Gastroesophageal sphincter (tissue), 3 donors: ENCODE results near the gene GSTO2.

Source experiments
- CTCF ChIP-seq, 4 experiments: fragments of 200-600 bp in 2 of 4; fragments of 450-650 bp in 2 of 4; sonication (generic) in 1 of 4; IDR thresholded peaks; one replicate each; pipeline ENCODE4 v1.5.1; 2017 to 2019; ENCODE audit warnings: antibody characterized with exemption in 4 of 4, mild to moderate bottlenecking in 2 of 4, moderate library complexity in 2 of 4
- EP300 ChIP-seq: sonication (generic); formaldehyde crosslinking; IDR thresholded peaks from one replicate; pipeline ENCODE4 v1.6.1; 2017; ENCODE audit warnings: antibody characterized with exemption, mild to moderate bottlenecking
- POLR2A ChIP-seq, 2 donors: fragments of 450-650 bp; IDR thresholded peaks; one replicate each; pipeline ENCODE4 v1.6.1; 2017; ENCODE audit warnings: antibody characterized with exemption in 2 of 2, mild to moderate bottlenecking in 2 of 2, moderate library complexity in 1 of 2

DNA sequence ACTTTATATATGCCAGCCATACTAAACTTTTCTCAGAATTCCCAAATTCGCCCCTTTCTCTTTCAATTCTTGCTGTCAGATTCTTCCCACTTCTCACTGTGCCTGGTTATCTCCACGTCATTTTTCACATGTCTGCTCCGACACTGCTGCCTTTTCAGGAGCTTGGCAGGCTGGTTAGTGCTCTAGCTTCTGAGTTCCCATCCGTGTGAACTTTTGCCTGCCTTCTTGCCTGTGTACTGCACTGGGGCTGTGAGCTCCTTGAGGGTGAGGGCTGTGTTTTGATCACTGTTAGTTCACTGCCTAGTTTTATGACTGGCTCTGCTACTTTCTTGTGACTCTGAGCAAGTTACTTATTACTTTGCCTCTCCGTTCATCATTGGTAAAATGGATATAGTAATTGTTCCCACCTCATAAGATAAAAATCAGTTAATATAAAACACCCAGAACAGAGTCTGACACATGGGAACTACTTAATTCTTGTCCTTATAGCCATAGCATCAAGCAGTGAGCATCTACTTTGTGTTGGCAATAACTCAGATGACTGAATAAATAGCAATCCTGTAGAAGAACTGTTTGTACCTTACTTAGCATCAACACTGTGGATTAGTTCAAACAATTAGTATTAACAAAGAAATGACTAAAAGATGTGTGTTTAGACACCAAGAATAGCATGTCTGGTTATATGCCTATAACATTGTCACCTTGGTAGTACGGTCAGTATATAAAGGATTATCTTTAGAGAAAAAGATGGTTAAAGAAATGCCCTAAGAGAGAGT lies 8.8 kb upstream of the GSTO2 start:
- TF ChIP-seq EP300 (no peak), CTCF (IDR thresholded peaks at IDR 0.05) (no peak), POLR2A (IDR thresholded peaks at IDR 0.05) (no peak)
